Parathyroid adenoma (tissue), 2 donors: Measurements from ENCODE around the gene CAPN1.
A peak's percentile ranks its signal among the peaks of the same experiment; 100 is the strongest.

Source experiments
- H2AFZ ChIP-seq: fragments of 300-600 bp; sonication (generic); one replicate; pipeline ENCODE4 v1.7.0; 2017; ENCODE audit warnings: antibody characterized with exemption, mild to moderate bottlenecking
- H3K27ac ChIP-seq: fragments of 300-600 bp; sonication (generic); one replicate; pipeline ENCODE4 v1.7.0; 2017
- H3K27me3 ChIP-seq: fragments of 300-600 bp; sonication (generic); one replicate; pipeline ENCODE4 v1.7.0; 2017; ENCODE audit warnings: low read length; ENCODE audit not compliant: control insufficient read depth, insufficient read depth
- H3K36me3 ChIP-seq: fragments of 300-600 bp; sonication (generic); one replicate; pipeline ENCODE4 v1.7.0; 2017; ENCODE audit warnings: low read length; ENCODE audit not compliant: control insufficient read depth, insufficient read depth
- H3K4me1 ChIP-seq: fragments of 300-600 bp; sonication (generic); one replicate; pipeline ENCODE4 v1.7.0; 2017; ENCODE audit warnings: control low read depth
- H3K4me2 ChIP-seq: fragments of 300-600 bp; sonication (generic); one replicate; pipeline ENCODE4 v1.7.0; 2017; ENCODE audit warnings: low read length
- H3K4me3 ChIP-seq: fragments of 300-600 bp; sonication (generic); one replicate; pipeline ENCODE4 v1.7.0; 2017; ENCODE audit warnings: low read depth, low read length
- H3K79me2 ChIP-seq: fragments of 300-600 bp; sonication (generic); one replicate; pipeline ENCODE4 v1.7.0; 2017; ENCODE audit warnings: control low read depth
- H3K9ac ChIP-seq: fragments of 300-600 bp; sonication (generic); one replicate; pipeline ENCODE4 v1.7.0; 2017; ENCODE audit warnings: mild to moderate bottlenecking
- H3K9me3 ChIP-seq: fragments of 300-600 bp; sonication (generic); one replicate; pipeline ENCODE4 v1.7.0; 2017; ENCODE audit warnings: low read length; ENCODE audit not compliant: control insufficient read depth
- TF ChIP-seq, protein P1 (sequence below): fragments of 300-600 bp; sonication (generic); IDR thresholded peaks from one replicate; pipeline ENCODE4 v1.7.0; 2017; ENCODE audit warnings: antibody characterized with exemption, mild to moderate bottlenecking
- donor health status: primary hyperparathyroidism.

CAPN1 gene

DNA sequence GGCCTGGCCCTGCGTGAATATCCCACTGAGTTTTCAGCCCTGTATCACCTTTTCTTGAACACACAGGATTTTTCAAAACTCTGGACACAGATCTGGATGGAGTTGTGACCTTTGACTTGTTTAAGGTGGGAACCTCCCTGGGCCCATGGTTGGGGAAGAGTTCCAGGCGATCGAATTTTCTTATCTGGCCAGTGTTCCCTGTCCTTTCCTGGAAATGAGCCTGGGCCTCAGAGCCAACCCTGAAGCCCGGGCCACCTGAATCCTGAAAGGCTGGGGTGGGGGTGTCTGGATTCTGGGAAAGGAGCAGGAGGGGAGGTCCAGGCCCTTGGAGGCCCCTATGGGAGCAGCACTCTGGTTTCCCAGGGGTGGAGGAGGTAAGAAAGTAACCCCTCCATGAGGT lies 29.0 kb downstream of the CAPN1 start:
- Histone ChIP-seq H3K4me2 (no peak overlapping the region), H3K27me3 (no peaks in the 10 kb centered on the region), H3K9me3 (no peaks in the 10 kb centered on the region), H3K79me2 (no peaks in the 10 kb centered on the region), H3K4me1 (peaks cover 5% of the 10 kb centered on the region), H3K27ac (peak overlapping the region; percentile 67), H3K36me3 (no peaks in the 10 kb centered on the region), H2AFZ (no peak overlapping the region), H3K4me3 (no peak overlapping the region), H3K9ac (no peak overlapping the region)
- TF ChIP-seq, protein P1, sequence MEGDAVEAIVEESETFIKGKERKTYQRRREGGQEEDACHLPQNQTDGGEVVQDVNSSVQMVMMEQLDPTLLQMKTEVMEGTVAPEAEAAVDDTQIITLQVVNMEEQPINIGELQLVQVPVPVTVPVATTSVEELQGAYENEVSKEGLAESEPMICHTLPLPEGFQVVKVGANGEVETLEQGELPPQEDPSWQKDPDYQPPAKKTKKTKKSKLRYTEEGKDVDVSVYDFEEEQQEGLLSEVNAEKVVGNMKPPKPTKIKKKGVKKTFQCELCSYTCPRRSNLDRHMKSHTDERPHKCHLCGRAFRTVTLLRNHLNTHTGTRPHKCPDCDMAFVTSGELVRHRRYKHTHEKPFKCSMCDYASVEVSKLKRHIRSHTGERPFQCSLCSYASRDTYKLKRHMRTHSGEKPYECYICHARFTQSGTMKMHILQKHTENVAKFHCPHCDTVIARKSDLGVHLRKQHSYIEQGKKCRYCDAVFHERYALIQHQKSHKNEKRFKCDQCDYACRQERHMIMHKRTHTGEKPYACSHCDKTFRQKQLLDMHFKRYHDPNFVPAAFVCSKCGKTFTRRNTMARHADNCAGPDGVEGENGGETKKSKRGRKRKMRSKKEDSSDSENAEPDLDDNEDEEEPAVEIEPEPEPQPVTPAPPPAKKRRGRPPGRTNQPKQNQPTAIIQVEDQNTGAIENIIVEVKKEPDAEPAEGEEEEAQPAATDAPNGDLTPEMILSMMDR, result no peak

DNA sequence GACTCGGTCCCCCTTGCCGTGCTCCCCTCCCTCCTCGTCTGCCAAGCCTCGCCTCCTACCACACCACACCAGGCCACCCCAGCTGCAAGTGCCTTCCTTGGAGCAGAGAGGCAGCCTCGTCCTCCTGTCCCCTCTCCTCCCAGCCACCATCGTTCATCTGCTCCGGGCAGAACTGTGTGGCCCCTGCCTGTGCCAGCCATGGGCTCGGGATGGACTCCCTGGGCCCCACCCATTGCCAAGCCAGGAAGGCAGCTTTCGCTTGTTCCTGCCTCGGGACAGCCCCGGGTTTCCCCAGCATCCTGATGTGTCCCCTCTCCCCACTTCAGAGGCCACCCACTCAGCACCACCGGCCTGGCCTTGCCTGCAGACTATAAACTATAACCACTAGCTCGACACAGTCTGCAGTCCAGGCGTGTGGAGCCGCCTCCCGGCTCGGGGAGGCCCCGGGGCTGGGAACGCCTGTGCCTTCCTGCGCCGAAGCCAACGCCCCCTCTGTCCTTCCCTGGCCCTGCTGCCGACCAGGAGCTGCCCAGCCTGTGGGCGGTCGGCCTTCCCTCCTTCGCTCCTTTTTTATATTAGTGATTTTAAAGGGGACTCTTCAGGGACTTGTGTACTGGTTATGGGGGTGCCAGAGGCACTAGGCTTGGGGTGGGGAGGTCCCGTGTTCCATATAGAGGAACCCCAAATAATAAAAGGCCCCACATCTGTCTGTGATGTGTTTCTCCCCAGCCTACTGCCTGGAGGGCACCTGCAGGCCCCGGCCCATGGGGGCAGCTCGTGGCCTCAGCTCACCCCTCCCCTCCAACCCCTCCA lies 29.8 kb downstream of the CAPN1 start:
- Histone ChIP-seq H3K4me1 (peaks cover 5% of the 10 kb centered on the region), H3K27ac (peak overlapping the region; percentile 67), H3K9ac (no peak overlapping the region), H2AFZ (peak overlapping the region; percentile 33), H3K4me3 (no peak overlapping the region), H3K4me2 (no peak overlapping the region), H3K27me3 (no peaks in the 10 kb centered on the region), H3K36me3 (no peaks in the 10 kb centered on the region), H3K9me3 (no peaks in the 10 kb centered on the region), H3K79me2 (no peaks in the 10 kb centered on the region)
- TF ChIP-seq, protein P1, result peak; percentile 9

DNA sequence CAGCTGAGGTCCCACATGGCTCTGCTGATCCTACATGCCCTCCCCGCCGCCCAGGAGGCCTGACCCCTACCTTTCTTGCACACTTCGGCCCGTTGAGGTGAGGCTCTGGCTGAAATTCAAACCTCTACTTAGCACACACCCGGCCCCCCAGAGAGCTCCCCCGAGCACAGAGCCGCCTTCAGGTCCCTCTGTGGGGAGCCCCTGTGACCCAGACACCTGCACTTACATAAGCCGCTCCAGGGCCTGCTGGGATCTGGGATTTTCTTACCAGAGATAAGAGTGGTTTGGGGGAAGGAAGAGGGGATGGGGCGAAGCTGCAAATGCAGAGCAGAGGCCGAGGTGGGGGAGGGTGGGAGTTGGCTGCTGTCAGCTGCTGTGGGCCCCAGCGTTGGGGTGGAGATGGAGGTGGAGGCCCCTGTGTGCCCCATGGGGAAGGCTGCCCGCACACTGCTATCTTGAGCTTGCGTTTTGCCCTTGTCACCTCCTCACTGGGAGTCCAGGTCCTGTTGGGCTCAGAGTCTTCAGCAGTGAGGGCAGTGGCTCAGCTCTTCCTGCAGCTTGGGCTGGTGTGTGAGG lies 30.6 kb downstream of the CAPN1 start:
- no peaks in the 10 kb centered on the region for H3K36me3 ChIP-seq
- H3K79me2 ChIP-seq, result no peaks in the 10 kb centered on the region
- no peak overlapping the region for H3K27ac ChIP-seq
- TF ChIP-seq, protein P1, result no peak
- H3K9ac ChIP-seq, result no peak overlapping the region
- no peak overlapping the region for H2AFZ ChIP-seq
- no peaks in the 10 kb centered on the region for H3K9me3 ChIP-seq
- H3K27me3 ChIP-seq, result no peaks in the 10 kb centered on the region
- peaks cover 5% of the 10 kb centered on the region for H3K4me1 ChIP-seq
- no peak overlapping the region for H3K4me3 ChIP-seq
- H3K4me2 ChIP-seq, result no peak overlapping the region

DNA sequence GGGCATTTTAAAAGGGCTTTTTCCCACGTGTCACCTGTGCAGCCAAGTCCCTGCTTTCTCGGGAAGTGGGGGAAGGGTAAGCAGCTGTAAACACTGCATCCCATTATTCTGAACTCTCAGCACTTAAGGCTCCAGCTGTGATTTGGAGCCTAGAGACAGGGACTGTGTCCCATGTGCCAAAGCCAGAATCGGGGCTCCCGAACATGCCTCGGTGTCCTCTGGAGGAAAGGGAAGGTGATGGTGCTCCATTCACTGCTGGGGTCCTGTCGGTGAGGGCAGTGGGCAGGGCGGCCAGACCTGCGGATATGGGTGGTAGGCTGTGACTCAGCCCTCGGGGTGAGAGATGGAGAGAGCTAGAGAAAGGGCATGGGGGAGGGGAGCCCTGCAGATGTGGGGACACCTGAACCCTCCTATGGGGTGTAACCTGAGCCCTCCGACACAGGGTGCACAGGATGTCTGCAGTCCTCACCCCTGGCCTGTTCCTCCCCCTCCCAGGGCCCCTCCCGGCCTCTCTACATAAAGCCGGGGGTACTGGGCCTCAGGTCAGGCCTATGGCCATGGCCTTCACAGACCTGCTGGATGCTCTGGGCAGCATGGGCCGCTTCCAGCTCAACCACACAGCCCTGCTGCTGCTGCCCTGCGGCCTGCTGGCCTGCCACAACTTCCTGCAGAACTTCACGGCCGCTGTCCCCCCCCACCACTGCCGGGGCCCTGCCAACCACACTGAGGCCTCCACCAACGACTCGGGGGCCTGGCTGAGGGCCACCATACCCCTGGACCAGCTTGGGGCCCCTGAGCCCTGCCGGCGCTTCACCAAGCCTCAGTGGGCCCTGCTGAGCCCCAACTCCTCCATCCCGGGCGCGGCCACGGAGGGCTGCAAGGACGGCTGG lies 31.8 kb downstream of the CAPN1 start:
- no peak overlapping the region for H2AFZ ChIP-seq
- H3K9me3 ChIP-seq, result no peaks in the 10 kb centered on the region
- H3K4me2 ChIP-seq, result no peak overlapping the region
- no peak overlapping the region for H3K4me3 ChIP-seq
- TF ChIP-seq, protein P1, result no peak
- H3K27ac ChIP-seq, result no peak overlapping the region
- peaks cover 5% of the 10 kb centered on the region for H3K4me1 ChIP-seq
- H3K79me2 ChIP-seq, result no peaks in the 10 kb centered on the region
- H3K9ac ChIP-seq, result no peak overlapping the region
- no peaks in the 10 kb centered on the region for H3K36me3 ChIP-seq
- no peaks in the 10 kb centered on the region for H3K27me3 ChIP-seq
